ENCODE measurements around the gene GRSF1.
"Not testable (repeated sequence)": the region's sequence is repeated elsewhere in the genome, so short reads cannot be mapped to it uniquely, and the experiment has no call there.

Gene GRSF1

GRCh38 chr4:70831293-70831692 lies 8.4 kb downstream of the GRSF1 start:
- no peak for DNase-seq

- DNase-seq = no peak
These were observed 9.6 kb downstream of the GRSF1 start for GRCh38 chr4:70830054-70830453.

GRCh38 chr4:70829492-70829891 lies 10.2 kb downstream of the GRSF1 start:
- DNase-seq = no peak

- no peak for DNase-seq
These were observed 10.7 kb downstream of the GRSF1 start for GRCh38 chr4:70829015-70829414.

GRCh38 chr4:70818921-70819320 lies 20.8 kb downstream of the GRSF1 start:
- no peak for DNase-seq

GRCh38 chr4:70818173-70818855 lies 21.4 kb downstream of the GRSF1 start:
- DNase-seq = no peak

GRCh38 chr4:70816894-70817293 lies 22.8 kb downstream of the GRSF1 start:
- no peak for DNase-seq

- no peak for DNase-seq
These were observed 24.3 kb downstream of the GRSF1 start for GRCh38 chr4:70815370-70815769.

- no peak for DNase-seq
These were observed 31.5 kb downstream of the GRSF1 start for GRCh38 chr4:70808151-70808550.

- DNase-seq = no peak
These were observed 36.6 kb downstream of the GRSF1 start for GRCh38 chr4:70802928-70803580.

GRCh38 chr4:70801265-70801809 lies 38.4 kb downstream of the GRSF1 start:
- no peak for DNase-seq

- DNase-seq = no peak
These were observed 46.1 kb downstream of the GRSF1 start for GRCh38 chr4:70793626-70794025.

GRCh38 chr4:70788733-70789132 lies 51.0 kb downstream of the GRSF1 start:
- DNase-seq = no peak

GRCh38 chr4:70787496-70787895 lies 52.2 kb downstream of the GRSF1 start:
- DNase-seq = no peak

- DNase-seq = no peak
These were observed 56.6 kb downstream of the GRSF1 start for GRCh38 chr4:70783096-70783495.

- no peak for DNase-seq
These were observed 60.7 kb downstream of the GRSF1 start for GRCh38 chr4:70778888-70779422.

- no peak for DNase-seq
These were observed 66.6 kb downstream of the GRSF1 start for GRCh38 chr4:70772929-70773555.

GRCh38 chr4:70769396-70769795 lies 70.3 kb downstream of the GRSF1 start:
- not testable (repeated sequence) for DNase-seq

GRCh38 chr4:70768301-70768948 lies 71.3 kb downstream of the GRSF1 start:
- no peak for DNase-seq
